Heart left ventricle (tissue), 16 donors: ENCODE results near the gene TSSC4. TPM values are rescaled to one million over a fixed set of nuclear protein-coding genes. Genes with fewer than 3 reads are reported as not detected.

Experiments used
- ATAC-seq, 4 donors: fragments of 200-7000 bp; cut with Tn5 transposase; one replicate each; pipeline ENCODE4 v1.9.1; 2020 to 2022; ENCODE audit warnings: moderate library complexity in 4 of 4, mild to moderate bottlenecking in 3 of 4, moderate number of reproducible peaks in 1 of 4
- DNase-seq, 5 donors: peaks; one replicate each; pipeline ENCODE4 v3.0.0-alpha.2; 2020
- H3K27ac ChIP-seq, 12 donors: fragments of 200-600 bp; sonication (generic) in 4 of 12; one replicate each; pipeline versions ENCODE4 v1.5.0 to v1.8.0; 2016 to 2022; ENCODE audit warnings: mild to moderate bottlenecking in 2 of 12
- H3K27me3 ChIP-seq, 9 donors: fragments of 200-600 bp; sonication (generic) in 2 of 9; one replicate each; pipeline versions ENCODE4 v1.5.1 to v1.8.0; 2016 to 2022; ENCODE audit warnings: mild to moderate bottlenecking in 3 of 9
- H3K36me3 ChIP-seq, 9 donors: fragments of 200-600 bp; sonication (generic) in 2 of 9; one replicate each; pipeline versions ENCODE4 v1.5.0 to v1.8.0; 2018 to 2022; ENCODE audit warnings: mild to moderate bottlenecking in 2 of 9
- H3K4me1 ChIP-seq, 12 donors: fragments of 200-600 bp; sonication (generic) in 4 of 12; one replicate each; pipeline versions ENCODE4 v1.5.0 to v1.8.0; 2016 to 2022; ENCODE audit warnings: mild to moderate bottlenecking in 3 of 12
- H3K4me3 ChIP-seq, 12 donors: fragments of 200-600 bp; sonication (generic) in 4 of 12; one replicate each; pipeline versions ENCODE4 v1.5.0 to v1.8.0; 2017 to 2022; ENCODE audit warnings: mild to moderate bottlenecking in 9 of 12, moderate library complexity in 4 of 12
- H3K9me3 ChIP-seq, 12 donors: fragments of 200-600 bp; sonication (generic) in 4 of 12; one replicate each; pipeline versions ENCODE4 v1.5.0 to v1.8.0; 2016 to 2022; ENCODE audit warnings: mild to moderate bottlenecking in 1 of 12
- POLR2A ChIP-seq, 2 donors: fragments of 450-650 bp; IDR thresholded peaks; one replicate each; pipeline ENCODE4 v1.6.1; 2017; ENCODE audit warnings: antibody characterized with exemption in 2 of 2, mild to moderate bottlenecking in 2 of 2, moderate library complexity in 2 of 2
- WGBS, 4 donors: extraction: QIAGEN DNeasy Blood & Tissue Kit in 2 of 4; methylation state at CpG; one replicate each; pipeline versions ENCODE4 v1.1.5 to v1.1.7; 2013 to 2018; 5-methylcytosine and 5-hydroxymethylcytosine counted together
- intact Hi-C, 10 donors: fragments of 100-400 bp; cut with DNase I; formaldehyde crosslinking; loops; one replicate each; pipeline versions ENCODE4 v1.11.1 to v1.14.2; 2022
- polyA plus RNA-seq, 2 donors: library from polyadenylated mRNA; stranded (reverse); fragments of 200-250 nt; gene quantifications; one replicate each; pipeline ENCODE4 v1.2.3, GENCODE V29; 2013
- total RNA-seq, 9 donors: library from RNA; depleted of rRNA in 2 of 9; stranded (reverse); fragments of >200 nt in 2 of 9; fragmentation: NEBNext Ultra II Directional in 3 of 9; extraction: Animal tissue kit (Norgen Biotek cat#: 25700) in 3 of 9; gene quantifications; one replicate each; pipeline versions ENCODE4 v1.1.0 to v1.2.4, GENCODE V29; 2016 to 2023
- TF ChIP-seq, protein P1 (sequence below), 12 donors: fragments of 200-600 bp; sonication (generic) in 4 of 12; IDR thresholded peaks; one replicate each; pipeline versions ENCODE4 v1.5.0 to v1.8.0; 2018 to 2022; ENCODE audit warnings: antibody characterized with exemption in 12 of 12, mild to moderate bottlenecking in 5 of 12
- donor health status: ischemic (EF 13 %, LVEDD 7.1; RV severe dilation, severe dysfunction).
- donor health status: healthy with polysubstance abuse.
- donor health status: DM: no; HTN: yes; CAD: no.
- donor health status: DM: no; HTN: no; CAD: no.
- donor health status: ischemic (EF 25% LVEDD 6.9; RV normal size, moderate dysfunction).
- donor health status: ischemic (EF 25% LVEDD 5.7; RV mildly dilated, moderate dysfunction).
- donor health status: healthy.
- donor health status: DM: yes; HTN: yes; CAD: no.
- donor health status: ischemic (EF 35%, LVEDD 5.7; RV mildly dilated, moderate dysfunction).
- donor health status: nonischemic (EF 11% LVEDD 7.7; RV severe dilation, severe dysfunction).
- donor health status: DM: yes; HTN: yes; CAD: no.
- donor health status: PGD.
- donor health status: ischemic (EF 29% LVEDD 5.4; RV normal size, mild dysfunction).
- donor health status: nonischemic (EF 23%, LVEDD 6.1; RV moderate dilation, normal function).

TSSC4 gene
- total and polyA plus RNA-seq, 11 donors = 23.4 to 75.9 (median 37.2) TPM

DNA sequence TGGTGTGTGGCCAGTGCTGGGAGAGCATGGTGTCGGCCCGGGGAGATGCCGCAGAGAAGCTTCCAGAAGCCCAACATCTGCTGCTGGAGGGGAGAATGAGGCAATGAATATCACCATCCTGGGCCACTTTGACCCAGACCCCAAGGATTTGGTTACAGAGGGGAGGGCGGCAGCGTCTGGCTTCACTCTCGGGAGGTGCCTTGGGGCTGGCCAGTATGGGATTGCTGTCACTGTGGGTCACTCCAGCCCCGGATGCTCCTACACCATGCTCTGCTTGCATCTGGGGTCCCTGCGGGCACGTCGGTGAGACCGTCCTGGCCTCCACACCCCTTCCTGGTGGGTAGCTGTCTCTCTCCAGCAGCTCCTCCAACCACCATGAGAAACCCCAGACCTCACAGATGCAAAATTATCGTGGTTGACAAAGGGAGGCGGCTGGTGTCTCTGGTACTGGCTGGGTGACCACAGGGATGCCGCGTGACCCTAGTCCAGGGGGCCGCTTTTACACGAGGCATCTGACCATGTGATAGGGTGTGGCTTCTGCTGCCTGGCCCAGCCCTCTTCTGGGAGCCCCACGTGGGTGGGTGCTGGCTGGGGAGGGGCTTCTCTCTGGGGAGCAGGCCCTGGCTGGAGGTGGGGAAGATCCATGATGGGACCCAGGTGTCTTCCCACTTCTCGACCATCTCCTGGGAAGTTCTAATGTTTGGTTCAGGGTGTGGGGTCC, 49.9 kb downstream of the TSSC4 start:
- H3K4me1 ChIP-seq = peaks cover 5 to 43% (median 30%) of the 10 kb centered on the region in 12 donors
- no peak for TF ChIP-seq POLR2A (IDR thresholded peaks at IDR 0.05)
- TF ChIP-seq, protein P1, sequence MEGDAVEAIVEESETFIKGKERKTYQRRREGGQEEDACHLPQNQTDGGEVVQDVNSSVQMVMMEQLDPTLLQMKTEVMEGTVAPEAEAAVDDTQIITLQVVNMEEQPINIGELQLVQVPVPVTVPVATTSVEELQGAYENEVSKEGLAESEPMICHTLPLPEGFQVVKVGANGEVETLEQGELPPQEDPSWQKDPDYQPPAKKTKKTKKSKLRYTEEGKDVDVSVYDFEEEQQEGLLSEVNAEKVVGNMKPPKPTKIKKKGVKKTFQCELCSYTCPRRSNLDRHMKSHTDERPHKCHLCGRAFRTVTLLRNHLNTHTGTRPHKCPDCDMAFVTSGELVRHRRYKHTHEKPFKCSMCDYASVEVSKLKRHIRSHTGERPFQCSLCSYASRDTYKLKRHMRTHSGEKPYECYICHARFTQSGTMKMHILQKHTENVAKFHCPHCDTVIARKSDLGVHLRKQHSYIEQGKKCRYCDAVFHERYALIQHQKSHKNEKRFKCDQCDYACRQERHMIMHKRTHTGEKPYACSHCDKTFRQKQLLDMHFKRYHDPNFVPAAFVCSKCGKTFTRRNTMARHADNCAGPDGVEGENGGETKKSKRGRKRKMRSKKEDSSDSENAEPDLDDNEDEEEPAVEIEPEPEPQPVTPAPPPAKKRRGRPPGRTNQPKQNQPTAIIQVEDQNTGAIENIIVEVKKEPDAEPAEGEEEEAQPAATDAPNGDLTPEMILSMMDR (IDR thresholded peaks at IDR 0.05) = no peak
- ATAC-seq (no peak), DNase-seq (peak in 1 of 5 donors; percentile 46)
- intact Hi-C loops = no loop called here
- peaks cover 0 to 4% (median 0%) of the 10 kb centered on the region in 9 donors for H3K27me3 ChIP-seq
- no peaks in the 10 kb centered on the region for H3K36me3 ChIP-seq
- 85 to 87% (median 86%) methylated on average over 7 to 19 of the region's 19 CpGs for WGBS, 4 donors
- H3K9me3 ChIP-seq = peaks cover 0 to 2% (median 0%) of the 10 kb centered on the region in 12 donors
- H3K27ac ChIP-seq = no peak overlapping the region
- no peak overlapping the region for H3K4me3 ChIP-seq

DNA sequence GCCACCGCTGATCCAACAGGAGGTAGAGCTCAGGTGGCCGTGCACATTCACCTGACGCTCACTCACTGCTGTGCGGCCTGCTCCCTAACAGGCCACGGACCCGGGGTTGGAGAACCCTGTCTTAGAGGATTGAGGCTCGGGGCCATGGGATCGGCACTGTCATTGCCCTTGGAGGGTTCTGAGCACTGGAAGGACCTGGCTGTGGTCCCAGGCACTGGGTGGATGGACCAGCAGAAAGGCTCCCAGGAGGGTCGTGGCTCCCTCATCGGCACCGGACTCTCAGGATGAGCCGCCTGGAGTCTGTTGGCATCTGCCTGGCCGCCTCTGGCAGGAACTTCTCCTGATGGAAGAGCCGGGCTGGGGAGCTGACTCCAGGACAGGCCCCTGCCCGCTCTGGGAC, 50.8 kb downstream of the TSSC4 start:
- Histone ChIP-seq H3K27ac (no peak overlapping the region), H3K9me3 (peaks cover 0 to 2% (median 0%) of the 10 kb centered on the region in 12 donors), H3K27me3 (no peaks in the 10 kb centered on the region), H3K4me1 (peaks cover 5 to 34% (median 23%) of the 10 kb centered on the region in 12 donors), H3K36me3 (no peaks in the 10 kb centered on the region), H3K4me3 (no peak overlapping the region)
- 90 to 94% (median 92%) methylated on average over 8 to 15 of the region's 15 CpGs for WGBS, 4 donors
- TF ChIP-seq, protein P1 (IDR thresholded peaks at IDR 0.05) = no peak
- TF ChIP-seq POLR2A (IDR thresholded peaks at IDR 0.05) = no peak
- no peak for ATAC-seq
- DNase-seq = peak in 1 of 5 donors; percentile 50
- intact Hi-C loops = no loop called here

DNA sequence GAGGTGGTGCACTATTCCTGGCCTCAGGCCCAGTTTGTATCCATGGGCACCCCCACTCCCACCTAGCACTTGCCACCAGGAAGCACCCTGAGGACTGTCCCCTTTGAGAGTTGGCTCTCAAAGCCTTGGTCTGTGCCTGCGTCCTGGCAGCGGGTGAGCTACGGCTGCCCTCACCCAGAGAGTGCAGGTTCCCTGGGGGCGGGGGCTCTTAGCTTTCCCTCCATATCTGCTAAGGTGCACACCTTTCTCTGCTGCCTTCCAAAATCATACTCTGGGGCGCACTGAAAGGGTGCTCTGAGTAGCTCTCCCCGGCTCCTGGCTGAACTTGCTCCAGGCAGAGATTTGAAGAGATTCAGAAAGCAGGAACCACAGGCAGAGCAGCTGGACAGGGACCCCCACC, 51.4 kb downstream of the TSSC4 start:
- Histone ChIP-seq H3K4me1 (peaks cover 4 to 28% (median 18%) of the 10 kb centered on the region in 12 donors), H3K27ac (no peak overlapping the region), H3K27me3 (no peaks in the 10 kb centered on the region), H3K4me3 (no peak overlapping the region), H3K9me3 (peaks cover 0 to 2% (median 0%) of the 10 kb centered on the region in 12 donors), H3K36me3 (no peaks in the 10 kb centered on the region)
- ATAC-seq (no peak), DNase-seq (peak in 1 of 5 donors; percentile 37)
- intact Hi-C loops = no loop called here
- WGBS, 4 donors = 72 to 80% (median 79%) methylated on average over 3 to 6 of the region's 6 CpGs
- TF ChIP-seq POLR2A (IDR thresholded peaks at IDR 0.05) = no peak
- TF ChIP-seq, protein P1 (IDR thresholded peaks at IDR 0.05) = no peak

DNA sequence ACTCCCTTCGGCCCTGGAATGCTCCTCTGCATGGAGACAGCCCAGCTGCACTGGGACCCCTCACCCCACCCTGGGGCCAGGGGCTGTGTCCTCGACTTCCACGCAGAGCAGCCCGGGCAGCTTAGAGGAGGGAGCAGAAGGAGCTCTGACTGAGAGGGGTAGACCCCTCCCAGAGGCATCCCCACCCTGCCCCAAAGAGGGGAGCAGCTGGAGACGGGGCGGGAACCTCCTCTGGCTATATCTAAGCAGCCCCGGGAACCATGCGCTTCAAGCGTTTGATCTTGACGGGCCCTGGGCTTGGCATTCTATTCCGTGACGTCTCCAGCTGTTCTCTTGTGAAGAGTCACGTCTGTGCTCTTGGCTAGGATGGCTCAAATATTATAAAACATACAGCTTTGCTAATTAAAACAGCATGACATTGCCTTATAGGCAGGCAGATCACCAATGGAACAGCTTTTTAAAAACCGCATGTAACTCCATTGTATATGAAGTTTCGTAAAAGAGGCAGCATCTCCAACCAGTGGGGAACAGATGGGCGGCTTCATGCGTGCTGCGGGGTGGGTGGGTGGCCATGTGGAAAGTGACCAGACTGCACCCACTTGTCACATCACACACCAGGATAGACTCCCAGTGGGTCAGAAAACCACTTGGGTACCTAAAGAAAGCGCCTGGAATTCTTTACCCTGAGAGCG, 51.9 kb downstream of the TSSC4 start:
- no peak for TF ChIP-seq POLR2A (IDR thresholded peaks at IDR 0.05)
- TF ChIP-seq, protein P1 (IDR thresholded peaks at IDR 0.05) = no peak
- Histone ChIP-seq H3K27me3 (no peaks in the 10 kb centered on the region), H3K4me1 (peaks cover 0 to 23% (median 13%) of the 10 kb centered on the region in 12 donors), H3K27ac (peak overlapping the region in 1 of 12 donors; percentile 25), H3K9me3 (peaks cover 0 to 2% (median 0%) of the 10 kb centered on the region in 12 donors), H3K36me3 (no peaks in the 10 kb centered on the region), H3K4me3 (no peak overlapping the region)
- 60 to 66% (median 63%) methylated on average over 17 to 20 of the region's 20 CpGs for WGBS, 4 donors
- peak in 2 of 5 donors; percentile 33 to 62 for DNase-seq
- peak; percentile 40 to 71 (median 56) for ATAC-seq
- intact Hi-C loops = no loop called here
